Activated CD8-positive, alpha-beta T cell treated with anti-CD3 and anti-CD28 coated beads, Interleukin-2, amount 10 ng/mL, durations not matched to agents 7 days and 5 days (primary cell): ENCODE results near the gene CAPS. TPM values are rescaled to one million over a fixed set of nuclear protein-coding genes. Genes with fewer than 3 reads are reported as not detected.
"Not testable (repeated sequence)": the region's sequence is repeated elsewhere in the genome, so short reads cannot be mapped to it uniquely, and the experiment has no call there.

Experiments used
- ATAC-seq: fragments of 150-1000 bp; cut with Tn5 transposase; one replicate; pipeline ENCODE4 v1.10.0; 2021; ENCODE audit warnings: moderate library complexity
- CTCF ChIA-PET: fragments of 350-600 bp; sonication (Branson Sonifier 250); formaldehyde crosslinking; loops from one replicate; lab custom pipeline; 2021; ENCODE audit warnings: antibody characterized with exemption; lab: Charles Lee
- POLR2A ChIA-PET: fragments of 350-600 bp; sonication (Branson Sonifier 250); formaldehyde crosslinking; loops from one replicate; lab custom pipeline; 2021; ENCODE audit warnings: antibody characterized with exemption; lab: Charles Lee
- DNase-seq: peaks from one replicate; pipeline ENCODE4 v3.0.0-alpha.2; 2020
- H3K27ac Mint-ChIP-seq: one replicate; pipeline ENCODE4 v1.8.0; 2021; ENCODE audit warnings: mild to moderate bottlenecking, mixed read lengths
- H3K27me3 Mint-ChIP-seq: one replicate; pipeline ENCODE4 v1.8.0; 2021; ENCODE audit warnings: low read depth, mixed read lengths
- H3K36me3 Mint-ChIP-seq: one replicate; pipeline ENCODE4 v1.8.0; 2021; ENCODE audit warnings: low read depth, mixed read lengths
- H3K4me1 Mint-ChIP-seq: one replicate; pipeline ENCODE4 v1.8.0; 2021; ENCODE audit warnings: low read depth, mixed read lengths
- H3K4me3 Mint-ChIP-seq: one replicate; pipeline ENCODE4 v1.8.0; 2021; ENCODE audit warnings: mild to moderate bottlenecking, mixed read lengths
- H3K9me3 Mint-ChIP-seq: one replicate; pipeline ENCODE4 v1.8.0; 2022; ENCODE audit warnings: mixed read lengths; ENCODE audit not compliant: insufficient read depth
- total RNA-seq, 2 experiments: library from RNA; stranded (reverse); gene quantifications; one replicate each; pipeline ENCODE4 v1.2.3, GENCODE V29; 2021

CAPS gene
- 10 to 100 TPM; 11.4 to 12.0 TPM for total RNA-seq

- DNase-seq (no peak), ATAC-seq (no peak)
- H3K4me1 Mint-ChIP-seq: no peaks in the 10 kb centered on the region
- H3K36me3 Mint-ChIP-seq: peaks cover 14% of the 10 kb centered on the region
- H3K27me3 Mint-ChIP-seq: no peaks in the 10 kb centered on the region
- no peaks in the 10 kb centered on the region for H3K9me3 Mint-ChIP-seq
- ChIA-PET CTCF (no interaction called here), POLR2A (no interaction called here)
- no peak within 1 kb of the TSS for H3K4me3 Mint-ChIP-seq
- no peak within 1 kb of the TSS for H3K27ac Mint-ChIP-seq
Measured at GRCh38 chr19:5913739-5914357, at the start of gene CAPS. TSS of gene CAPS (plus strand) at chr19:5914254. CDS start at chr19:5914407, 153 bp downstream.

- POLR2A ChIA-PET: interaction anchor here (0.6 kb wide), 1 partner anchor 1243 kb away, joined by 4 read pairs; no protein-coding TSS in a partner anchor
- H3K4me1 Mint-ChIP-seq: no peaks in the 10 kb centered on the region
- no peak for DNase-seq
- no peak overlapping the region for H3K27ac Mint-ChIP-seq
- H3K36me3 Mint-ChIP-seq: no peaks in the 10 kb centered on the region
- H3K27me3 Mint-ChIP-seq: no peaks in the 10 kb centered on the region
- ATAC-seq: no peak
- CTCF ChIA-PET: no interaction called here
- H3K4me3 Mint-ChIP-seq: no peak overlapping the region
- no peaks in the 10 kb centered on the region for H3K9me3 Mint-ChIP-seq
Measured at GRCh38 chr19:5864725-5865486, 49.1 kb upstream of the CAPS start.

GRCh38 chr19:5865772-5866171 lies 48.3 kb upstream of the CAPS start:
- H3K27ac Mint-ChIP-seq: no peak overlapping the region
- DNase-seq (no peak), ATAC-seq (no peak)
- H3K4me1 Mint-ChIP-seq: no peaks in the 10 kb centered on the region
- no peaks in the 10 kb centered on the region for H3K36me3 Mint-ChIP-seq
- POLR2A ChIA-PET: no interaction called here
- CTCF ChIA-PET: no interaction called here
- no peaks in the 10 kb centered on the region for H3K9me3 Mint-ChIP-seq
- H3K27me3 Mint-ChIP-seq: no peaks in the 10 kb centered on the region
- H3K4me3 Mint-ChIP-seq: no peak overlapping the region

GRCh38 chr19:5867201-5868136 lies 46.6 kb upstream of the CAPS start:
- ATAC-seq: no peak
- H3K4me3 Mint-ChIP-seq: no peak overlapping the region
- ChIA-PET CTCF (no interaction called here), POLR2A (no interaction called here)
- DNase-seq: no peak
- no peaks in the 10 kb centered on the region for H3K4me1 Mint-ChIP-seq
- no peaks in the 10 kb centered on the region for H3K27me3 Mint-ChIP-seq
- no peak overlapping the region for H3K27ac Mint-ChIP-seq
- no peaks in the 10 kb centered on the region for H3K9me3 Mint-ChIP-seq
- no peaks in the 10 kb centered on the region for H3K36me3 Mint-ChIP-seq

- H3K9me3 Mint-ChIP-seq: no peaks in the 10 kb centered on the region
- DNase-seq: no peak
- no peak overlapping the region for H3K4me3 Mint-ChIP-seq
- ChIA-PET POLR2A (no interaction called here), CTCF (no interaction called here)
- H3K4me1 Mint-ChIP-seq: peaks cover 3% of the 10 kb centered on the region
- H3K36me3 Mint-ChIP-seq: no peaks in the 10 kb centered on the region
- H3K27ac Mint-ChIP-seq: no peak overlapping the region
- no peak for ATAC-seq
- H3K27me3 Mint-ChIP-seq: no peaks in the 10 kb centered on the region
Measured at GRCh38 chr19:5870986-5871394, 43.1 kb upstream of the CAPS start.

GRCh38 chr19:5873617-5874199 lies 40.3 kb upstream of the CAPS start:
- Mint-ChIP-seq H3K27ac (no peak overlapping the region), H3K4me3 (no peak overlapping the region), H3K9me3 (no peaks in the 10 kb centered on the region), H3K27me3 (no peaks in the 10 kb centered on the region), H3K36me3 (no peaks in the 10 kb centered on the region), H3K4me1 (peaks cover 3% of the 10 kb centered on the region)
- CTCF ChIA-PET: no interaction called here
- ATAC-seq: no peak
- no peak for DNase-seq
- POLR2A ChIA-PET: no interaction called here

- H3K4me3 Mint-ChIP-seq, ATAC-seq, DNase-seq, H3K27me3 Mint-ChIP-seq, H3K36me3 Mint-ChIP-seq, CTCF ChIA-PET, H3K9me3 Mint-ChIP-seq, H3K27ac Mint-ChIP-seq, H3K4me1 Mint-ChIP-seq: not testable (repeated sequence)
- POLR2A ChIA-PET: interaction anchor here (0.6 kb wide), 1 partner anchor 898 kb away, joined by 4 read pairs; no protein-coding TSS in a partner anchor
Measured at GRCh38 chr19:5874496-5874895, 39.6 kb upstream of the CAPS start.

GRCh38 chr19:5877427-5877826 lies 36.6 kb upstream of the CAPS start:
- no peaks in the 10 kb centered on the region for H3K36me3 Mint-ChIP-seq
- no peaks in the 10 kb centered on the region for H3K9me3 Mint-ChIP-seq
- no peak overlapping the region for H3K27ac Mint-ChIP-seq
- no peak overlapping the region for H3K4me3 Mint-ChIP-seq
- ChIA-PET POLR2A (no interaction called here), CTCF (no interaction called here)
- H3K27me3 Mint-ChIP-seq: peaks cover 3% of the 10 kb centered on the region
- ATAC-seq (no peak), DNase-seq (no peak)
- peaks cover 3% of the 10 kb centered on the region for H3K4me1 Mint-ChIP-seq

DNA sequence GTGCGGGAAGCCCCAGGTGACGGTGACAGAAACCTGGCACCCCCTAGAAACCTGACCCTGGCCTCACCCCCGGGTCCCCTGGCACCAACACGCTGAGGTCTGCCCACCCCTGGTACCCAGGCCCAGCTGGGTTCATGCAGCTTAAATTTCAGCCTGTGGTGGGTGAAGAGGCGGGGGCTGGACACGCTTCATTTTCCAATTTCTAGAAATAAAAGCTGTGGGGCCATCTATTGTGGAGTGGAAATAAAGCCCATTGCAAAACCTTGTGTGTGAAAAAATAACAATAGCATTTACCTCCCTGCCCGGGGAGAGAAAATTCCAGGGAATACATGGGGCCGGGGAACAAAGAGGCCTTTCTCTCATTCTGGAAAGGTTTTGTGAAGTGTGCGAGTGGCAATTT lies 36.2 kb upstream of the CAPS start:
- ATAC-seq (no peak), DNase-seq (no peak)
- Mint-ChIP-seq H3K27me3 (peaks cover 5% of the 10 kb centered on the region), H3K4me1 (peaks cover 3% of the 10 kb centered on the region), H3K27ac (no peak overlapping the region), H3K4me3 (no peak overlapping the region), H3K9me3 (no peaks in the 10 kb centered on the region), H3K36me3 (no peaks in the 10 kb centered on the region)
- ChIA-PET CTCF (no interaction called here), POLR2A (no interaction called here)

DNA sequence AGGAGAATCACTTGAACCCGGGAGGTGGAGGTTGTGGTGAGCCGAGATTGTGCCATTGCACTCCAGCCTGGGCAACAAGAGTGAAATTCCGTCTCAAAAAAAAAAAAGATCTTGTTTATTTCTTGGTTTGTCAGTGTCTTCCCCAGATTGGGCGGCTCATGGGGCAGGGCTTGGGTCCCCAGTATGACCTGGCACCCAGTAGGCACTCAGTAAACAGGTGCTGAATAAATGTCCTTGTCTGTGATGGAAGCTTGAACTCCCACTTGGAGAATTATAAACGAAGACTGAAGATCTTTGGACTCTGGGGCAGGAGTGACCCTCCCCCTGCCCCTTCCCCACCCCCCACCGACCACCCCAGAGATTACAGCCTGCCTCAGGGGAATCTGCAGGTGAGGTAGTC lies 33.9 kb upstream of the CAPS start:
- peaks cover 5% of the 10 kb centered on the region for H3K27me3 Mint-ChIP-seq
- H3K9me3 Mint-ChIP-seq: no peaks in the 10 kb centered on the region
- POLR2A ChIA-PET: no interaction called here
- CTCF ChIA-PET: no interaction called here
- no peak overlapping the region for H3K27ac Mint-ChIP-seq
- DNase-seq: no peak
- no peaks in the 10 kb centered on the region for H3K36me3 Mint-ChIP-seq
- H3K4me1 Mint-ChIP-seq: peaks cover 1% of the 10 kb centered on the region
- ATAC-seq: no peak
- no peak overlapping the region for H3K4me3 Mint-ChIP-seq

GRCh38 chr19:5880604-5881078 lies 33.4 kb upstream of the CAPS start:
- ATAC-seq: no peak
- H3K9me3 Mint-ChIP-seq: no peaks in the 10 kb centered on the region
- no peaks in the 10 kb centered on the region for H3K36me3 Mint-ChIP-seq
- POLR2A ChIA-PET: no interaction called here
- no peaks in the 10 kb centered on the region for H3K4me1 Mint-ChIP-seq
- no peak overlapping the region for H3K27ac Mint-ChIP-seq
- CTCF ChIA-PET: no interaction called here
- H3K27me3 Mint-ChIP-seq: peaks cover 5% of the 10 kb centered on the region
- DNase-seq: no peak
- H3K4me3 Mint-ChIP-seq: no peak overlapping the region
